HCT116 (cell line): ENCODE data around the gene SPON2.

Source experiments
- ATF3 ChIP-seq: IDR thresholded peaks from 2 replicates; pipeline ENCODE4 v1.6.1; 2012
- CTCF ChIP-seq, 3 experiments: fragments of 200-600 bp in 1 of 3; sonication (generic) in 1 of 3; IDR thresholded peaks in 2 of 3; conservative IDR thresholded peaks in 1 of 3; 2 replicates each; pipeline ENCODE4 v1.5.1; 2012 to 2017; ENCODE audit warnings: low read depth in 2 of 3, low read length in 2 of 3, antibody characterized with exemption in 1 of 3, borderline replicate concordance in 1 of 3, control low read depth in 1 of 3, mild to moderate bottlenecking in 1 of 3, mixed read lengths in 1 of 3, mixed run types in 1 of 3, moderate library complexity in 1 of 3; ENCODE audit not compliant: insufficient read depth in 1 of 3
- EGR1 ChIP-seq: IDR thresholded peaks from 2 replicates; pipeline ENCODE4 v1.6.1; 2012; ENCODE audit warnings: low read depth
- EZH2 ChIP-seq: fragments of 200-600 bp; sonication (generic); IDR thresholded peaks from 2 replicates; pipeline ENCODE4 v1.6.1; 2017; ENCODE audit warnings: antibody characterized with exemption, mixed run types
- EZH2phosphoT487 ChIP-seq: fragments of 200-600 bp; IDR thresholded peaks from 2 replicates; pipeline ENCODE4 v1.6.1; 2018; ENCODE audit warnings: antibody characterized with exemption, borderline replicate concordance
- JUND ChIP-seq: IDR thresholded peaks from 2 replicates; pipeline ENCODE4 v1.6.1; 2012
- MAX ChIP-seq: IDR thresholded peaks from 2 replicates; pipeline ENCODE4 v1.6.1; 2012
- POLR2A ChIP-seq: IDR thresholded peaks from 2 replicates; pipeline ENCODE4 v1.7.0; 2011; ENCODE audit warnings: borderline replicate concordance; ENCODE audit not compliant: insufficient read depth, insufficient read length; ENCODE audit errors: extremely low read depth
- POLR2AphosphoS5 ChIP-seq: IDR thresholded peaks from 2 replicates; pipeline ENCODE4 v1.6.1; 2011; ENCODE audit warnings: mild to moderate bottlenecking, low read depth, low read length, moderate library complexity
- SP1 ChIP-seq: IDR thresholded peaks from 2 replicates; pipeline ENCODE4 v1.6.1; 2012; ENCODE audit warnings: low read depth
- TCF7L2 ChIP-seq: IDR thresholded peaks from 2 replicates; pipeline ENCODE4 v1.7.0; 2011; ENCODE audit warnings: borderline replicate concordance, inconsistent platforms; ENCODE audit not compliant: insufficient read depth, insufficient read length; ENCODE audit errors: extremely low read depth
- ZNF274 ChIP-seq: fragments of 200-500 bp; sonication (Bioruptor generic); IDR thresholded peaks from 2 replicates; pipeline ENCODE4 v1.6.1; 2014; ENCODE audit warnings: mild to moderate bottlenecking, low read depth, low read length, inconsistent platforms
- TF ChIP-seq, protein P1 (sequence below): IDR thresholded peaks from 2 replicates; pipeline ENCODE4 v1.6.1; 2012; ENCODE audit warnings: low read depth
- TF ChIP-seq, protein P2 (sequence below): IDR thresholded peaks from 2 replicates; pipeline ENCODE4 v1.6.1; 2011; ENCODE audit warnings: mild to moderate bottlenecking, low read length, moderate library complexity; ENCODE audit not compliant: insufficient replicate concordance; ENCODE audit errors: extremely low read depth

DNA sequence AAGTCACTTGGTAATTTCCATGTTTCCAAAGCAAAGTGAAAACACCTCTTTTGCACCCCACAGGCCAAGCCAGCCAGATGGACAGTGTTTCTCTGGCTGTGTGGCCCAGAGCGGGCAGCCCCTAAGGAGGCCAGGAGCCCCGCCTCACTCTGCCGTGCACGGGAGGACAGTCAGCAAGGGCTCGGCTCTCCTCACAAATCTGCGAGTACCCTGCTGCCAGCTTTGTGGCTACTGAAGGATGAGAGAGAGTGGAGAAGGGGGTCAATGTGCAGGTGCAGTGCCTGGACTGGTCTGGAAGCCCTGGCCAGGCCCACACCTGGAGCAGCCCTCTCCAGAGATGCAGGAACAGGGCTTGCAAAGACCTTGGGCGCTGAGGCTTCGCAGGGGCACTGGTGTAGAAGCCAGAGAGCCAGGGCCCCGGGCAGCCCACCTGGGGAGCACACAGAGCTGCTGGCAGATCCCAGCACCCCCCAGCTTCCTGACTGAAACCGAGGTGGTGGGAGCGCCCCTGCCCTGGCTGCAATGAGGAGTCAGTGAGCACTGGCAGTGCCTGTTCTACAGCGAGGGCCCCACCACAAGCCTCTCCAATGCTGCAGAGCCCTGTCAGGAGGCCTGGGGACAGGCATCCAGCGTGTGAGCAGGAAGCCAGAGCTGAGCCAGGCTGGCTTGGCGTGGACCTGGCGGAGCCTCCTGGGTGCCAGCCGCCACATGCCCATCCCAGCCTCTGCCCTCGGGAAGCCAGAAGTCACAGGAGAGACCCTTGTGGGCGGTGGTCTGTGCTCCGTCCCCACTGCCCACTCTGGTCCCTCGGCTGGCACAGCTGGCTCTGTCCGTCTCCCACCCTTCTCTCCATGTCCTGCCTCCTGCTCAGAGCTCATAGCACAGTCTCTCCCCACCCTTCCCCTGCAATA is 3.9 kb downstream of the SPON2 start:
- TF ChIP-seq EZH2 = no peak
- TF ChIP-seq JUND = no peak
- no peak for TF ChIP-seq POLR2A
- no peak for TF ChIP-seq ATF3
- TF ChIP-seq CTCF (IDR thresholded peaks at IDR 0.05 in 2 of 3, conservative IDR thresholded peaks at IDR 0.05 in 1 of 3; ENCODE audit: borderline replicate concordance in 1 of 3, insufficient read depth in 1 of 3, low read depth in 2 of 3, low read length in 2 of 3) = no peak
- TF ChIP-seq TCF7L2 = no peak
- TF ChIP-seq MAX = no peak
- TF ChIP-seq EZH2phosphoT487 = no peak
- TF ChIP-seq, protein P1, sequence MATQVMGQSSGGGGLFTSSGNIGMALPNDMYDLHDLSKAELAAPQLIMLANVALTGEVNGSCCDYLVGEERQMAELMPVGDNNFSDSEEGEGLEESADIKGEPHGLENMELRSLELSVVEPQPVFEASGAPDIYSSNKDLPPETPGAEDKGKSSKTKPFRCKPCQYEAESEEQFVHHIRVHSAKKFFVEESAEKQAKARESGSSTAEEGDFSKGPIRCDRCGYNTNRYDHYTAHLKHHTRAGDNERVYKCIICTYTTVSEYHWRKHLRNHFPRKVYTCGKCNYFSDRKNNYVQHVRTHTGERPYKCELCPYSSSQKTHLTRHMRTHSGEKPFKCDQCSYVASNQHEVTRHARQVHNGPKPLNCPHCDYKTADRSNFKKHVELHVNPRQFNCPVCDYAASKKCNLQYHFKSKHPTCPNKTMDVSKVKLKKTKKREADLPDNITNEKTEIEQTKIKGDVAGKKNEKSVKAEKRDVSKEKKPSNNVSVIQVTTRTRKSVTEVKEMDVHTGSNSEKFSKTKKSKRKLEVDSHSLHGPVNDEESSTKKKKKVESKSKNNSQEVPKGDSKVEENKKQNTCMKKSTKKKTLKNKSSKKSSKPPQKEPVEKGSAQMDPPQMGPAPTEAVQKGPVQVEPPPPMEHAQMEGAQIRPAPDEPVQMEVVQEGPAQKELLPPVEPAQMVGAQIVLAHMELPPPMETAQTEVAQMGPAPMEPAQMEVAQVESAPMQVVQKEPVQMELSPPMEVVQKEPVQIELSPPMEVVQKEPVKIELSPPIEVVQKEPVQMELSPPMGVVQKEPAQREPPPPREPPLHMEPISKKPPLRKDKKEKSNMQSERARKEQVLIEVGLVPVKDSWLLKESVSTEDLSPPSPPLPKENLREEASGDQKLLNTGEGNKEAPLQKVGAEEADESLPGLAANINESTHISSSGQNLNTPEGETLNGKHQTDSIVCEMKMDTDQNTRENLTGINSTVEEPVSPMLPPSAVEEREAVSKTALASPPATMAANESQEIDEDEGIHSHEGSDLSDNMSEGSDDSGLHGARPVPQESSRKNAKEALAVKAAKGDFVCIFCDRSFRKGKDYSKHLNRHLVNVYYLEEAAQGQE = no peak
- no peak for TF ChIP-seq ZNF274
- no peak for TF ChIP-seq SP1
- TF ChIP-seq, protein P2, sequence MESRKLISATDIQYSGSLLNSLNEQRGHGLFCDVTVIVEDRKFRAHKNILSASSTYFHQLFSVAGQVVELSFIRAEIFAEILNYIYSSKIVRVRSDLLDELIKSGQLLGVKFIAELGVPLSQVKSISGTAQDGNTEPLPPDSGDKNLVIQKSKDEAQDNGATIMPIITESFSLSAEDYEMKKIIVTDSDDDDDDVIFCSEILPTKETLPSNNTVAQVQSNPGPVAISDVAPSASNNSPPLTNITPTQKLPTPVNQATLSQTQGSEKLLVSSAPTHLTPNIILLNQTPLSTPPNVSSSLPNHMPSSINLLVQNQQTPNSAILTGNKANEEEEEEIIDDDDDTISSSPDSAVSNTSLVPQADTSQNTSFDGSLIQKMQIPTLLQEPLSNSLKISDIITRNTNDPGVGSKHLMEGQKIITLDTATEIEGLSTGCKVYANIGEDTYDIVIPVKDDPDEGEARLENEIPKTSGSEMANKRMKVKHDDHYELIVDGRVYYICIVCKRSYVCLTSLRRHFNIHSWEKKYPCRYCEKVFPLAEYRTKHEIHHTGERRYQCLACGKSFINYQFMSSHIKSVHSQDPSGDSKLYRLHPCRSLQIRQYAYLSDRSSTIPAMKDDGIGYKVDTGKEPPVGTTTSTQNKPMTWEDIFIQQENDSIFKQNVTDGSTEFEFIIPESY = no peak
- no peak for TF ChIP-seq POLR2AphosphoS5
- TF ChIP-seq EGR1 = no peak
